ENCODE measurements around the gene DYNLRB2.

DNA sequence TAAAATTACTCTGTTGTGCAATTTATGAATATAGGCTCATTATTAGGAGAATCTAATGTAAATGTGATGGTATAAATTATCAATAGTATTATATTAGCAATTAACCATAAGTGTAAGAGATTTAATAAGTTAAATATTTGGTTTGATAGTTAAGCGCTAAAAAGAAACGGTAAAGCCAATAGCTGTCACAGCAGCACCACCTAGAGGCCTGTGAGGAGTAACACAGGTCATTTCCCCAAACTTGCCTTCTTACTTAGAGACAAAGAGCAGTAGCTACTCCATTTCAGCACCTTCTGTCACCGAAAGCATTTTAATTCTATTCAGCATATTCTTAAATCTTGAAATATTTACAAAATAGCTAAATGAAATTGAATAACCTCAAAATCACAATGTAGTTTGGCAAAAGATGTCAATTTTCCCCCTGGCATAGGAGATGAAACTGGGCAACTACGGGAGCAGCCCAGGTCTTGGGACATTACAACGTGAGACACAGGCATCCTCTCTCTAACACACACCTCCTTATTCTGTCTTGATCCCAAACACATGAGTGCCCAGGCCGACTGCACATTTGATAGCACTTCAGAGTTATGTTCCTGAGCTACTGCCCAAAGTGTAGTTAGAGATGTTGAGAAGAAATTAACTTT lies 14.3 kb upstream of the DYNLRB2 start:
- TF ChIP-seq, protein P1, sequence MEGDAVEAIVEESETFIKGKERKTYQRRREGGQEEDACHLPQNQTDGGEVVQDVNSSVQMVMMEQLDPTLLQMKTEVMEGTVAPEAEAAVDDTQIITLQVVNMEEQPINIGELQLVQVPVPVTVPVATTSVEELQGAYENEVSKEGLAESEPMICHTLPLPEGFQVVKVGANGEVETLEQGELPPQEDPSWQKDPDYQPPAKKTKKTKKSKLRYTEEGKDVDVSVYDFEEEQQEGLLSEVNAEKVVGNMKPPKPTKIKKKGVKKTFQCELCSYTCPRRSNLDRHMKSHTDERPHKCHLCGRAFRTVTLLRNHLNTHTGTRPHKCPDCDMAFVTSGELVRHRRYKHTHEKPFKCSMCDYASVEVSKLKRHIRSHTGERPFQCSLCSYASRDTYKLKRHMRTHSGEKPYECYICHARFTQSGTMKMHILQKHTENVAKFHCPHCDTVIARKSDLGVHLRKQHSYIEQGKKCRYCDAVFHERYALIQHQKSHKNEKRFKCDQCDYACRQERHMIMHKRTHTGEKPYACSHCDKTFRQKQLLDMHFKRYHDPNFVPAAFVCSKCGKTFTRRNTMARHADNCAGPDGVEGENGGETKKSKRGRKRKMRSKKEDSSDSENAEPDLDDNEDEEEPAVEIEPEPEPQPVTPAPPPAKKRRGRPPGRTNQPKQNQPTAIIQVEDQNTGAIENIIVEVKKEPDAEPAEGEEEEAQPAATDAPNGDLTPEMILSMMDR (IDR thresholded peaks at IDR 0.05): peak; percentile 56 to 70 (median 58)
- no peak for TF ChIP-seq POLR2A (IDR thresholded peaks at IDR 0.05)
